Activated gamma-delta T cell treated with Interleukin-2 at 50 U/mL for 16 hours (primary cell): ENCODE results near the gene FARP1.

Experiments used
- DNase-seq: peaks from one replicate; pipeline ENCODE4 v3.0.0-alpha.2; 2020

The FARP1 gene

DNA sequence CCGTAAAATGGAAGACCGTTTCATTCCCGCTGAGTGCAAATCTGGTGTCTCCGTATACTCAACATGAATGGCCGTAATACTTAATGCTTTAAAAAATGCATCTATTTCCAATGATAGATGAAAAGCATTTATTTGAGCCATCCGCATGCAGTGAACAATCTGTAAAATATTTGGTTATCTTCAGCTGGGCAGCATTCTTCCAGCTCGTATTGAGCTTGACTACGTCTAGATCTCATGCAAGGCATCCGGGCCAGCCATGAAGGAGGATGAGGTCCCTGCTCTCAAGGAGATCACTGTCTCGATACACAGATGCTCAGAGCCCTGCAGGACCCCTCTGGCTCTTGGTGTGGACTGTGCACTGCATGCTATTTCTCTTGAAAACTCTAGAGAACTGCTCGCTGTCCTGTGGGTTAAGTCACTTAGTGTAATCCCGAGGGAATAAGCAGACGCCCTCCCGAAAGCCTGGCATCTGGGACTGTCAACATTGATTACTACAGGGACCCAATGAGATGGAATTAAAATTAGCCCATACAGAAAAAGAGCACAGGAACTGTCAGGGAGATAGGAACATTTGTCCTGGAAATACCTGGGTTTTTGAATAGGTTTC is 146.5 kb downstream of the FARP1 start:
- DNase-seq, result no peak

DNA sequence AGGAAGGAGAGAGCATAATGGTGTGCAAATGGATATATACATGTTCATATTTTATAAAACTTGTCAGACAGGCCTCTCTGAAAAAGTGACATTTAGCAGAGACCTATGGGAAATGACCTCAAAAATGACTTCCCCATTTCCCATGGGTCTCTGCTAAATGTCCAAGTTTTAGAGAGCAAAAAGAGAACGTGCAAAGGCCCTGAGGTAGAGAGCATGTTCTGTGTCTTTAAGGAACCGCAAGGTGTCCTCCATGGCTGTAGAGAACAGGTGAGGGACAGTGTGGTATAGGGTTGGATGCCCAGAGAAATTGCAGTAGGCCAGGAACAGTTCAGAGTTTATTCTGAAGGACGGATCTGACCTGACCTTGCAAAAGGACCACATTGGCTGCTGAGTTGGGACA is 147.4 kb downstream of the FARP1 start:
- no peak for DNase-seq

- no peak for DNase-seq
These were observed 148.8 kb downstream of the FARP1 start for GRCh38 chr13:98291658-98292057.

DNA sequence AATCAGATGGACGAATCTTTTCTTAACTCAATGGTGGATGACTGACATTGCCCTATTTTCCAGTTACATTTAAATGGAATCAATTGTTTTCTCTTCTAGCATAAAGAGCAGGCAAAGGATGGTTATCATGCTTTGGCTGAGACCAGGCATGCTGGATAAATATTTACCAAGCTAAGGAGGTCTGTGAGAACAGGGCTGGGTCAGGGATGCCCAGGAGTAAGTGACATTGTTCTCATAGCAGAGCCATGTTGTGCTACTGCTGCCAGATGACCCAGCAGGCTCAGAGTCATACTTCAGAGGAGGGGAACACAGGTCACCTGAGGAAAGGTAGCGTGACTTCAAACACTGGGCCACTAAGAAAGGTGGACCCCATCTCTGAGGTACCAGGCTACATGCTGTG is 150.2 kb downstream of the FARP1 start:
- no peak for DNase-seq

DNA sequence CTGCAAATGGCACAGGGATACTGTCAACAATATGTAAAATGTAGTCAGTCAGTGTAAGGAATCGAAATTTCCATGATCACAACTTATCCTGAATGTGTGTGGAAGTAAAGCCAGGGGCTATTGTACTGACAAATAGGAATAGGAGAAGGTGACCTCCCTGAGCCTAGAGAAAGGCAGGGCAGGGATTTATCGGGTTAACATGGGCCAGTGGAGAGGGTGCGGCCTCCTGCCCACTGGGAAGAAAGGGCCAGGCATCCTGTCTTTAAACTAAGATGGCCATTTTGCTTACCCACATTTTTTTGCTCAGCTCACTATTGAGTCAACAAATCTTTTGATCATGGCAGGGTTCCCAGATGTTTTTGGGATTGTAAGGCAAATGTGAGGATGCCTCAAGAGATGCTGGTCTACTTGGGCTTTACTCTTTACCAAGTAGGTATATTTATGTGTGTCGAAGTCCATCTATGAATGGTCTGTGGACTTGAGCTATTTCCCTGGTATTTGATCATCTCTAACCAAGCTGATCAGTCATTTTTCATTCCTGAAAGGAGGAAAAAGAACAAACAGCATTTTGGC is 150.8 kb downstream of the FARP1 start:
- no peak for DNase-seq

- no peak for DNase-seq
These were observed 152.5 kb downstream of the FARP1 start for GRCh38 chr13:98295371-98295770.

DNA sequence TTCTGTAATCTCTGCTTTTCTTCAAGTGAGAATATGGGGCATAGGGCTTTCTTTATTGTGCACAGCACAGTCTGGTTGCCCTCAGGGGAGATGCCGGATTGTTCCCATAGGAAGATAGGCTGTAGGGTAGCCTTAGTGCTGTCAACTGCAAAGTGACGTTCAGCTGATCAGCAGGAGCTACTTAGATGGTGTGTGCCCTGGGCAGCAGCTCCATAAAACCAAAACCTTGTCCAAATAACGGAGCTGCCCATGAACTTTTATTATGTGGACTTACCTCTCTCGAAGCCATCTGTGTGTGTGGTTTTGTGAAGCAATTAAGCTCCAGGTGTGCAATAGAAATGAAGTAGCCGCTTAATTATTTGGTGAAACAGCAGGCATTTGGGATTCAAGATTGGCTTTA is 154.2 kb downstream of the FARP1 start:
- no peak for DNase-seq

- DNase-seq, result no peak
These were observed 154.9 kb downstream of the FARP1 start for GRCh38 chr13:98297745-98298144.

DNA sequence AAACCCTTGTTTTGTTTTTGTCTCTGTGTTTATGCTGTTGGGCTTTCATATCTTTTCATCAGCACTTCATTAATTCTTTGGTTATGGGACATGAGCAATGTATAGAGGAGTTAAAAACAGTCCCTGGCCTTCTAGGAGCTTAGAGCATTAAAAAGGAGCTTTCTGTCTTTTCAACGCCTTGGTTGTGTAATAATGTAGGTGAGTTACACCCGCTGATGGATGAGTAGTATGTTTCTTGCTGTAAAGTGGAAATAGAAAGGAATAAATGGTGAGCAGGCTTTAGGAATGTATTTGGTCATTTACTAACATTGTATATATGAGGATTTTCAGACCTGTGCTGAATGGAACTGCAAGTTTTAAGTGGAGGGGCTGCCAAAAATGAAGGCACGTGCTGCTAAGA is 155.7 kb downstream of the FARP1 start:
- no peak for DNase-seq

GRCh38 chr13:98299235-98299965 is 156.5 kb downstream of the FARP1 start:
- DNase-seq, result no peak

- DNase-seq, result no peak
These were observed 157.1 kb downstream of the FARP1 start for GRCh38 chr13:98299966-98300350.

DNA sequence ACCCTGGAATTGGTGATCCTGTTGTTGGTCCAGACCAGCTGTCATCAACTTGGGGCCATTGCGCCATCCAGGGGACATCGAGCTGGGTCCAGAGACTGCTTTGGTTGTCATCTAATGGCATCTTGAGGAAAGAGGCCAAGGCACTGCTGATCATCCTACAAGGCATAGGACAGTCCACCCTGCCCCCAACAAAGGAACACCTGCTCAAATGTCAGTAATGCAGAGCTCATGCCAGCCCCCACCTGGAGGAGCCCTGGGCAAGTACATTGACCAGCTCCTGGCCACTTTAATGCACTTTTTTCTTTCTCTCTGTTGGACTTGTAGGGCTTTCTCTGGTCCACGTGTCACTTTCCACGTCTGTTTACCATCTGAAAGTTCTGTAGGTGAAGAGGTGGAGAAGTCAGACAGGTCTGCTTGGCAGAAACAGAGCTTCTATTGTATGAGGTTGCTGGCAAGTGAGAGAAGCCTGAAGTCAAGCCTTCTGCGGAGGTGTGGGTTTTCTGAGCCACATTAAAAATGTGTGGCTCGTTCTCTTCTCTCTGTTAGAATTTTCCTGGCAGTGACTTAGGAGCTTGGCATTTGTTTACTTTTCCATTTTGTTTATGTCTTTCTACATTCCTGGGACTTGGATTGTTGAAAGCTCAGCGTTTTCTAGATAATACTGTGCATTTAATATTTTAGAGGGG is 158.2 kb downstream of the FARP1 start:
- no peak for DNase-seq

DNA sequence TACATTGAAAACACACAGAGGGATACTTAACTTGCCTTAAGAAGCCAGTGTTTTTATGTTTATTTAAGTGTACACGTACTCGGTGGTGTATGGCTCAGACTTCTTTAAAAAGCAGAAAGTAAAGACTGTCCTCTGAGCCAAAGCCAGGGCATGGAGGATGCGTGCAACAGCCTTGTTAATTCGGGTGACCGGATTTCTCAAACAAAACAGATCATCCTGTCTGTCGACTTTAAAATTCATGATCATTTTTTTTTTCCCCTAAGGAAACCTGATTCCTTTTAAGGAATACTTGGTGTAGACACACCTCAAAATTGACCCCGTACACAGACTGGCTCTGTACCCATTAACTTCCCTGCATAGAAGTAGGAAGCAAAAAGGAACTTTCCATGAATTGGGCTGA is 158.8 kb downstream of the FARP1 start:
- DNase-seq, result no peak

- no peak for DNase-seq
These were observed 161.0 kb downstream of the FARP1 start for GRCh38 chr13:98303858-98304257.

GRCh38 chr13:98305670-98306069 is 162.8 kb downstream of the FARP1 start:
- no peak for DNase-seq

DNA sequence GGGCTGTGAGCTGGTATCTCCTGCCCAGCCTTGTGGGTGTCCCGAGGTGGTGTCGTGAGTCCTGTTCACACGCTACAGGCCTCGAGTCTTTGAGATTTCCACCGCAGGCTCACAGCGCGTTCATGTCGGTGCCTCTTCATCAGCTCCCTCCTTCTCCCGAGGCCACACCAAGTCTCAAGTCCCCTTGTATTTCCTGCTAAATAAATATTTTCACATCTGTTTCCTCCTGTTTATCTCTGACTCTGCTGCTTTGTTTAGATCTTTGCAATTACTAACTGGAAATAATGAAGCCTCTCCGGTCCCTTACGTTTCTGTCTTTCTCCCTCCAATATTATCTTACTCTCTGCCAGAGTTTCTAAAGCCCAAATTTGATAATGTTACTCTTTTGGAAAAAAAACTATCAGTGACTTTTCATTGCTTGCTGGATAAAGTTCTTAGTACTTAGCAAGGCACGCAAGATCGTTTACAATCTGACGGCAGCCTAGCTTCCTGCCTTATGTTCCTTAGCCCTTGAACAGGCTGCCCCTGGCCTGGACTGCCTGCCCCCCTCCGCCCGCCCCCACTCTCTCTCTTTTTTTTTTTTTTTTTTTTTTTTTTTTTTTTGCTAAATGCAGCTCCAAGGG is 164.7 kb downstream of the FARP1 start:
- DNase-seq, result no peak

- no peak for DNase-seq
These were observed 165.4 kb downstream of the FARP1 start for GRCh38 chr13:98308086-98308911.

- DNase-seq, result no peak
These were observed 166.9 kb downstream of the FARP1 start for GRCh38 chr13:98309569-98310335.

DNA sequence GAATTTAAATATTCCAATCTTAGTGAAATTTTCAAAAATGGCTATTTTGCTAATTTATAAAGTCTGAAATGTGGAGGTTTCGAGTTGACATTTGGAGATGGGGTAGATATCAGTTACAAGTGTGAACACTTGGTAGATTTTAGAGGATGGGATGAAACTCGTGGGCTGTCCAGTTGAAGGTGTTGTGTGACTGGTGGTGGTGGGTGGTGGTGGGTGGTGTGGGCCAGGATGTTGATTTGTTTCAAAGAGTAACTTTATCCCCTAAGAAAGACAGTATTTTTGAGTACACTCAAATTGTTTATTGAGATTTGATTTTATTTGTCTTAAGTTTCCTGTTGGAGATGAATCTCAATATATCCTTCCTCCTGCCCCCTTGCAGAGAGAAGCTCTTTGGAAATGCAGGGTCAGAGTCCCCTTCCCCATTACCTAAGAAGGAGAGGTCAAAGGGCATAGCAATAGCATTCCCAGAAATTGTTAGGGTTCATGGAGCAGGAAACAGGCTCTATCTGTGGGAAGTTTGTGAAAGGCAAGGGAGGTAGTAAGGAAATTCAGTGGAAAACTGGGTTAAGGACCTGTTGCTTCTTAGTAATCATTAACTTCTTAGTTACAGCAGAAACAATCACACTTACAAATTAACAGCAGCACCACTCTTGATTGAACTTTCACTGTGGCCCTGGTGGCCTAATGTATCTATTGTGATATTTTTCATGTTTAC is 167.7 kb downstream of the FARP1 start:
- DNase-seq, result no peak

- no peak for DNase-seq
These were observed 168.3 kb downstream of the FARP1 start for GRCh38 chr13:98311200-98311548.

GRCh38 chr13:98312606-98313005 is 169.7 kb downstream of the FARP1 start:
- DNase-seq, result no peak
